VCaP (cell line): Measurements from ENCODE around the gene PLXNA2.

Source experiments
- H3K27ac ChIP-seq: fragments of 450-650 bp; 2 replicates; pipeline ENCODE4 v1.5.1; 2017
- CTCF ChIP-seq: fragments of 450-650 bp; conservative IDR thresholded peaks from 2 replicates; pipeline ENCODE4 v1.5.1; 2017; ENCODE audit warnings: mild to moderate bottlenecking, moderate library complexity

PLXNA2 gene

GRCh38 chr1:207996636-207997035, 247.5 kb downstream of the PLXNA2 start:
- H3K27ac ChIP-seq, result no peak overlapping the region
- TF ChIP-seq CTCF, result no peak

- no peak for TF ChIP-seq CTCF
Observed at GRCh38 chr1:207995576-207995975, 248.6 kb downstream of the PLXNA2 start.

GRCh38 chr1:207993477-207994445, 250.4 kb downstream of the PLXNA2 start:
- TF ChIP-seq CTCF, result no peak
- no peak overlapping the region for H3K27ac ChIP-seq

More at GRCh38 chr1:207995576-207995975, 248.6 kb downstream of the PLXNA2 start:
- no peak overlapping the region for H3K27ac ChIP-seq

GRCh38 chr1:207992677-207993236, 251.4 kb downstream of the PLXNA2 start:
- no peak for TF ChIP-seq CTCF
- no peak overlapping the region for H3K27ac ChIP-seq

- no peak overlapping the region for H3K27ac ChIP-seq
- no peak for TF ChIP-seq CTCF
Observed at GRCh38 chr1:207991583-207992026, 252.6 kb downstream of the PLXNA2 start.

GRCh38 chr1:207990876-207991582, 253.2 kb downstream of the PLXNA2 start:
- H3K27ac ChIP-seq, result no peak overlapping the region
- no peak for TF ChIP-seq CTCF

GRCh38 chr1:207990455-207990854, 253.7 kb downstream of the PLXNA2 start:
- TF ChIP-seq CTCF, result no peak

More at GRCh38 chr1:207990455-207990854, 253.7 kb downstream of the PLXNA2 start:
- no peak overlapping the region for H3K27ac ChIP-seq
